Measurements from ENCODE around the gene DDX3X.
"Not testable (repeated sequence)": the region's sequence is repeated elsewhere in the genome, so short reads cannot be mapped to it uniquely, and the experiment has no call there.

Gene DDX3X

DNA sequence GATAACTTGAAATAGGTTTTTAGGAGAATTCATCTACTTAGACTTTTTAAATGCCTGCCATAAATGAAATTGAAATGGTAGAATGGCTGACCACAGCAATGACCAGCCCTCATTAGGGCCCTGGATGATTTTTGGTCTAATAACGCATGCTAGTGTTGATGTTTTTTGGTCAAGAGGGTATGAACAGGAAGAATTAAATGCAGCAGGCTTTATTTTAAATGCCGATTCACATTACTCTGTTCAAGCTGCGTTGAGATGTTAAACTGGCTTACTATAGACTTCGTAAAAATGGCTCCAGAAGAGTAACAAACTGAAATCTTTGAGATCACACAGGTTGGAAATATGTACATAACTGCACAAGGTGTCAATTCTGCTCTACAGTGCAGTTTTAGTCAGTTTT lies 14.6 kb downstream of the DDX3X start:
- no peaks in the 10 kb centered on the region for H3K4me1 ChIP-seq (ENCODE audit: control insufficient read depth, insufficient read depth, low read length)
- H3K9ac ChIP-seq (ENCODE audit: low read depth, low read length) = no peak overlapping the region
- peaks cover 36% of the 10 kb centered on the region for H3K36me3 ChIP-seq (ENCODE audit: control insufficient read depth, insufficient read depth, low read length)
- no peaks in the 10 kb centered on the region for H3K9me3 ChIP-seq (ENCODE audit: control insufficient read depth, insufficient read depth, low read length)
- no peak overlapping the region for H3K4me3 ChIP-seq (ENCODE audit: low read depth, low read length)
- H3K27me3 ChIP-seq (ENCODE audit: control insufficient read depth, insufficient read depth, low read length) = no peaks in the 10 kb centered on the region

DNA sequence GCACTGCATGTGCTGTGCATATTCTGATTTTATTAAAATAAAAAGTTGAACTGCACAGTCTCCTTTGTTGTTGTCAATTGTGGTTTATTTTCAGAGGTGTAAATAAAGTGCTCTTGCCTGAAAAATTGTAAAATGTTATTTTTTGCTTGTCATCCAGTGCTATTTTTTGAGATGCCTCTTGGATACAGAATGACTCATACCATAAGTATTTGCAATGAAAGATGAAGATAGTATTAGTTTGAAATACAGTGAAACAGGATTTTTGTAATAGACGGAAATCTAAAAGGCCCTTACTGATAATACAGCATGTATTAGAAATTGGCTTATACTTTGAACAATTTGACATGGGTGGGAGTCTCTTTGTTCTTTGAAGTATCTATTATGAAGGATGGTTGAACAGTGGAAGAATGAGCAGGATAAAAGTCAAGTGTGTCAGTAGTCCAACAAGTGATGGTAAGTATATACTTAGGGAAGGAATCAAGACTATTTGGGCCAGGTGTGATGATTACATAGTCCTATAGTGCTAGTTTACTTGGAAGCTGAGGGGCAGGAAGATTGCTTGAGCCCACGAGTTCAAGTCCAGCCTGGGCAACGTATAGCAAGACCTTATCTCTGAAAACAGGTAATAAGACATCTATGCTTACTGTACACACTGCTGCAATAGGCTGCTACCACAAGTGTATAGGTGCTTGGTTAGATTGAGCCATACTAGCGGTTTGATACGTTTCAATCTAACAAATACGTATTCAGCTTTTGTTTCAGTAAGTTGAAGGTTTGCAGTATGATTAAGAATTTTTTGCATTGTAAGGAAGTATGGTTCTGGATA lies 16.4 kb downstream of the DDX3X start:
- Histone ChIP-seq H3K9me3 (ENCODE audit: control insufficient read depth, insufficient read depth, low read length) (no peaks in the 10 kb centered on the region), H3K36me3 (ENCODE audit: control insufficient read depth, insufficient read depth, low read length) (peaks cover 21% of the 10 kb centered on the region), H3K4me1 (ENCODE audit: control insufficient read depth, insufficient read depth, low read length) (no peaks in the 10 kb centered on the region), H3K27me3 (ENCODE audit: control insufficient read depth, insufficient read depth, low read length) (no peaks in the 10 kb centered on the region), H3K9ac (ENCODE audit: low read depth, low read length) (no peak overlapping the region), H3K4me3 (ENCODE audit: low read depth, low read length) (no peak overlapping the region)

DNA sequence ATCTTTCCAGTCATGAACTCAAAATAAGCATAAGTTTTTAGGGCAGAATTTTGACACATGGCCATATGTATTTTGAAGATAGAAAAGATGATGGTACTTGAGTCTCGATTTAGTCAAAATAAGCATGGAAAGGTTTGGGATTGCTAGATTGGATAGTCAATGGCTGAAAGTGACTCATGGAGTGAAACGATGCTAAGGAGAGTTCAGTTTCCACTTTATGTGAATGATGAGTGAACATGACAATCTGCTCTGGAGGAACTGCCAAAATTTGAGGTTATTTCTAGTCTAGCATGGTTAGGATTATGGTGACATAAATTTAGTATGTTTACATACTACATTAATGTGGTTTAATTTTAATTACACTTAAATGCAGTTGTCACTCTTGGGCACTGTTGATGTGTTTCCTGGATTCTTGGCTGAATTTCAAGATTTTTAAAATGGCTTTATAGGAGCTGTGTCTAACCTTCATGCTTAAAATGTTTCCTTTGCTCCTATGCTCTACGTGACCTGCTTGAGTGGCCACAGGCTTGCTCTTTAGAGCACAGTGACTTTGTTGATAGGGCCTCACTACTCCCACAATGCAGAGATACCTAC lies 17.1 kb downstream of the DDX3X start:
- H3K9ac ChIP-seq (ENCODE audit: low read depth, low read length) = no peak overlapping the region
- H3K9me3 ChIP-seq (ENCODE audit: control insufficient read depth, insufficient read depth, low read length) = no peaks in the 10 kb centered on the region
- H3K4me1 ChIP-seq (ENCODE audit: control insufficient read depth, insufficient read depth, low read length) = no peaks in the 10 kb centered on the region
- no peak overlapping the region for H3K4me3 ChIP-seq (ENCODE audit: low read depth, low read length)
- H3K36me3 ChIP-seq (ENCODE audit: control insufficient read depth, insufficient read depth, low read length) = peaks cover 15% of the 10 kb centered on the region
- no peaks in the 10 kb centered on the region for H3K27me3 ChIP-seq (ENCODE audit: control insufficient read depth, insufficient read depth, low read length)

DNA sequence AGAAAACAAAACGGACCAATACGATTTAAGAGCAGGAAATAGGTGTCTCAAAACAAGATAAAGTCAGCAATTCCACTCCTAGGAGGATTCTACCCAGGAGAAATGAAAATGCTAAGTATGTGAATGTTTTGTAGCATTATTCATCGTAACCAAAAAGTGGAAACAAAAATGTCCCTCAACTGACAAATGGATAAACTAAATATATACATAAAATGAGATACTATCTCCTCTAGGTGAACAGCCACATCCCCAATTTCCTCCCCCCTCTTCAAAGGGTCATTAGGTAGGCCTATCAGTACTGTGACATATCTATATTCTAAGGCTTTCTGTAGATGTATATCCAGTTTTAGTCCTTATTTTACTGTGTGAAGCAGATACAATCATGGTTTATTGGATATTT lies 18.0 kb downstream of the DDX3X start:
- H3K36me3 ChIP-seq (ENCODE audit: control insufficient read depth, insufficient read depth, low read length) = peaks cover 6% of the 10 kb centered on the region
- no peaks in the 10 kb centered on the region for H3K9me3 ChIP-seq (ENCODE audit: control insufficient read depth, insufficient read depth, low read length)
- H3K9ac ChIP-seq (ENCODE audit: low read depth, low read length) = no peak overlapping the region
- no peak overlapping the region for H3K4me3 ChIP-seq (ENCODE audit: low read depth, low read length)
- H3K4me1 ChIP-seq (ENCODE audit: control insufficient read depth, insufficient read depth, low read length) = no peaks in the 10 kb centered on the region
- H3K27me3 ChIP-seq (ENCODE audit: control insufficient read depth, insufficient read depth, low read length) = no peaks in the 10 kb centered on the region

DNA sequence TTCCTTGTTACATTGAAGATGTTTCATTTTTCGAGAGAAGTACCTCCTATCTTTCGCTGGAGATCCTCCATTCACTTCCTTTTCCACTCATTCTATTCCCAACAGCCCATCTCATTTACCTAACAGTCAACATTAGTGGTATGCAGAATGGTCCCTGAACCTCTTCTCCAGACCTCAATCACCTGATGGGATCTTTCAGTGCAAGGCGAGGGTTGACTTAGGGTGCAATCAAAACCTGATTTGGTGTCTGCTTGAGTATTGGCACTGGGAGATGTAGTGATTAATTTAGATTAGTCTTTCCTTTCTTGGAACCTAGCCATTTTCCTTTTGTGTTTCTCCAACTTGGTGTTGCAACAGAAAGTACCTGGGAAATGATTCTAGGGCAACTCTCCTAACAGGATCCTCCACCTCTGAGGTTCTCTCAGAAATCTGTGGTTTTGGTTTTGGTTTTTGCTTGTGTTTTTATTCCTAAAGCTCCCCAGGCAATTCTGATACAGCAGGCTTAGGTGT lies 18.4 kb downstream of the DDX3X start:
- H3K9me3 ChIP-seq (ENCODE audit: control insufficient read depth, insufficient read depth, low read length) = no peaks in the 10 kb centered on the region

DNA sequence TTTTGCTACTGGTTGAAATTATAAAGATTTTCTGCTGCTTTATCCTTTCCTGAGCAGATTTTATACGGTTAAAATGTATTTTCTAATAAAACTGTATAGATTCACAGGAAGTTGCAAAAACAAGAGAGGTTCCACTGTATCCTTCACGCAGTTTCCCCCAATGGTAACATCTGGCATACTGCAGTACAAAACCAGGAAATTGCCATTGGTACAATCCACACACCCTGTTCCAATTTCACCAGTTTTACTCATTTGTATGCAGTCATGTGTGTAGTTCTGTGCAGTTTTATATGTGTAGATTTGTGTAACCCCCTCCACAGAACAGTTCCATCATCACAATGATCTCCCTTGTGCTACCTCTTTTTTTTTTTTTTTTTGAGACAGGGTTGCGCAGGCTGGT lies 20.0 kb downstream of the DDX3X start:
- Histone ChIP-seq H3K4me3 (ENCODE audit: low read depth, low read length) (no peak overlapping the region), H3K9me3 (ENCODE audit: control insufficient read depth, insufficient read depth, low read length) (no peaks in the 10 kb centered on the region)

More for the DNA sequence above, 18.4 kb downstream of the DDX3X start:
- Histone ChIP-seq H3K36me3 (ENCODE audit: control insufficient read depth, insufficient read depth, low read length) (peaks cover 6% of the 10 kb centered on the region), H3K4me3 (ENCODE audit: low read depth, low read length) (no peak overlapping the region), H3K27me3 (ENCODE audit: control insufficient read depth, insufficient read depth, low read length) (no peaks in the 10 kb centered on the region), H3K4me1 (ENCODE audit: control insufficient read depth, insufficient read depth, low read length) (no peaks in the 10 kb centered on the region), H3K9ac (ENCODE audit: low read depth, low read length) (no peak overlapping the region)

DNA sequence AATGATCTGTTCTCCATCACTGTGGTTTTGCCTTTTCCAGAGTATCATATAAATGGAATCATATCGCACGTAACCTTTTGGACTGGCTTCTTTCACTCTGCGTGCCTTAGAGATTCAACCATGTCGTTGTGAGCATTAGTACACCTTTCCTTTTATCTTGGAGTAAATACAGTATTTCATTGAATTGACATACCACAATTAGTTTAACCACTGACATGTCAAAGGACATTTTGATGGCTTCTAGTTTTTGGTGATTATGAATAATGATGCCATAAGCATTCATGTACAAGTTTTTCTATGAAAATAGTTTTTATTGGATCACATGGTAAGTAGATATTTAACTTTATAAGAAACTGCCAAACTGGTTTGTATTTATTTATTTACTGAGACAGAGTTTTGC lies 35.2 kb downstream of the DDX3X start:
- Histone ChIP-seq H3K9me3 (ENCODE audit: control insufficient read depth, insufficient read depth, low read length) (peaks cover 4% of the 10 kb centered on the region), H3K36me3 (ENCODE audit: control insufficient read depth, insufficient read depth, low read length) (no peaks in the 10 kb centered on the region), H3K9ac (ENCODE audit: low read depth, low read length) (no peak overlapping the region), H3K4me1 (ENCODE audit: control insufficient read depth, insufficient read depth, low read length) (no peaks in the 10 kb centered on the region), H3K27me3 (ENCODE audit: control insufficient read depth, insufficient read depth, low read length) (no peaks in the 10 kb centered on the region), H3K4me3 (ENCODE audit: low read depth, low read length) (no peak overlapping the region)

More for the DNA sequence above, 20.0 kb downstream of the DDX3X start:
- Histone ChIP-seq H3K36me3 (ENCODE audit: control insufficient read depth, insufficient read depth, low read length) (no peaks in the 10 kb centered on the region), H3K4me1 (ENCODE audit: control insufficient read depth, insufficient read depth, low read length) (no peaks in the 10 kb centered on the region), H3K27me3 (ENCODE audit: control insufficient read depth, insufficient read depth, low read length) (no peaks in the 10 kb centered on the region), H3K9ac (ENCODE audit: low read depth, low read length) (no peak overlapping the region)

DNA sequence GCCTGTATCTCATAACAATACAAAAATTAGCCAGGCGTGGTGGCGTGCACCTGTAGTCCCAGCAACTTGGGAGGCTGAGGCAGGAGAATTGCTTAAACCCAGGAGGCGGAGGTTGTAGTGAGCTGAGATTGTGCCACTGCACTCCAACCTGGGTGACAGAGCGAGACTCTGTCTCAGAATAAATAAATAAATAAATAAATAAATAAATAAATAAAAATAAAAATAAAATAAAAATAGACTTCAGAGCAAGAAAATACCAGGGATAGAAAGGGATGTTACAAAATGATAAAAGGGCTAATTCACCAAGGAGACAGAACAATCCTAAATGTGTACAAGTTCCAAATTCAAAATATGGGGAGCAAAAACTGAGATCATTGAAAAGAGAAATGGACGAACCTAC lies 37.6 kb downstream of the DDX3X start:
- H3K27me3 ChIP-seq (ENCODE audit: control insufficient read depth, insufficient read depth, low read length); H3K4me3 ChIP-seq (ENCODE audit: low read depth, low read length); H3K4me1 ChIP-seq (ENCODE audit: control insufficient read depth, insufficient read depth, low read length); H3K9me3 ChIP-seq (ENCODE audit: control insufficient read depth, insufficient read depth, low read length); H3K9ac ChIP-seq (ENCODE audit: low read depth, low read length); H3K36me3 ChIP-seq (ENCODE audit: control insufficient read depth, insufficient read depth, low read length): not testable (repeated sequence)

DNA sequence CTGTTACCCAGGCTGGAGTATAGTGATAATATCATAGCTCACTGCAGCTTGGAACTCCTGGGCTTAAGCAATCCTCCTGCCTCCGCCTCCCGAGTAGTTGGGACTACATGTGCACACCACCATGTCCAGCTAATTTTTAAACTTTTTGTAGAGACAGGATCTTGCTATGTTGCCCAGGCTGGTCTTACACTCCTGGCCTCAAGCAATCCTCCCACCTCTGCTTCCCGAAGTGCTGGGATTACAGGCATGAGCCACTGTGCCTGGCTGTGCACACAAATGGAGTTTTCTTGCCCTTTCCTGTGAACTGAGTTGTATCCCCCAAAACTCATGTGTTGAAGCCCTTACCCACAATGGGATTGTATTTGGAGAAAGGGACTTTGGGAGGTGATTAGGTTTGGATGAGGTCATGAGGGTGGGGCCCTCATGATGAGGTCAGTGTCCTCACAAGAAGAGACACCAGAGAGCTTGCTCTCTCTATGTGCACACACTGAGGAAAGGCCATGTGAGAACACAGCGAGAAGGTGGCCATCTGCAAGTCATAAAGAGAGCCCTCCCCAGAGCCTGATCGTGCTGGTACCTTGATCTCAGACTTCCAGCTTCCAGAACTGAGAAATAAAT lies 40.1 kb downstream of the DDX3X start:
- Histone ChIP-seq H3K9ac (ENCODE audit: low read depth, low read length) (no peak overlapping the region), H3K27me3 (ENCODE audit: control insufficient read depth, insufficient read depth, low read length) (no peaks in the 10 kb centered on the region), H3K9me3 (ENCODE audit: control insufficient read depth, insufficient read depth, low read length) (peaks cover 1% of the 10 kb centered on the region), H3K4me1 (ENCODE audit: control insufficient read depth, insufficient read depth, low read length) (no peaks in the 10 kb centered on the region), H3K4me3 (ENCODE audit: low read depth, low read length) (no peak overlapping the region), H3K36me3 (ENCODE audit: control insufficient read depth, insufficient read depth, low read length) (no peaks in the 10 kb centered on the region)

DNA sequence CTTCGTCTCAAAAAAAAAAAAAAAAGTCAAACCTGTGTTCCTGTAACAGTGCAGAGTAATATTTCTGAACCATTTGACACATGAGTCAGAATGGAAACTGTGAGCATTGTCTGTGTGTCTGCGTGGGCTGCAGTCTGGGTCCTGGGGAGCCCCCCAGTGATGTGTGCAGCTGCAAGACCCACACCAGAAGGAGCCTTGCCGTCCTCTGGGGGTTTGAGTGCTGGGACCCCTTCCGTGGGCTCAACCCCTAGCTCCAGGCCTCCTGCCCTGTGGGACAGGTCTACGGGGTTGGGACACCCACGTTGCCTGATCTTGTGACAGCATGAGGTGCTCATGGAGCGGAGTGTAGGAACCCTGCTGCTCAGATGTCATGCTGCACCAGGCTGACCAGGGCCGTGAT lies 43.7 kb downstream of the DDX3X start:
- Histone ChIP-seq H3K4me3 (ENCODE audit: low read depth, low read length) (no peak overlapping the region), H3K27me3 (ENCODE audit: control insufficient read depth, insufficient read depth, low read length) (no peaks in the 10 kb centered on the region), H3K36me3 (ENCODE audit: control insufficient read depth, insufficient read depth, low read length) (no peaks in the 10 kb centered on the region), H3K9me3 (ENCODE audit: control insufficient read depth, insufficient read depth, low read length) (no peaks in the 10 kb centered on the region), H3K4me1 (ENCODE audit: control insufficient read depth, insufficient read depth, low read length) (no peaks in the 10 kb centered on the region), H3K9ac (ENCODE audit: low read depth, low read length) (no peak overlapping the region)

DNA sequence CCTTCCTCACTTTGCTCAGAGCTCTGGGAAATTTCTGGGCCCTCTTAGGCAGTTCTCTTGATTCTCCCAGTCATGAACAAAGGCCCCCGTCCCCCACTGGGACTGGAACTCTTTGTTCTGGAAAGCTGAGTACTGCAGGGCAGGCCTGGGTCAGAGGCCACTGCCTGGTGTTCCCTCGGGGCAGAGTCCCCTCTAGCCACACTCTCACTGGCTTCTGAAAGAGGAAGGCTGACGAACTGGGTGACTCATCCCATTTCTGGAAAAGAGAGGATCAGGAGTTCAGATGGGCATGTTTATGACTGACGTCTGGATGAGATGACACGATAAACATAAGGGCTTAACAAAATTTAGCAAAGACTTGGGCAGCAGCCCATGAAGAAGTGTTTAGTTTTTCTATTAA lies 47.7 kb downstream of the DDX3X start:
- Histone ChIP-seq H3K9ac (ENCODE audit: low read depth, low read length) (no peak overlapping the region), H3K4me1 (ENCODE audit: control insufficient read depth, insufficient read depth, low read length) (peaks cover 10% of the 10 kb centered on the region), H3K4me3 (ENCODE audit: low read depth, low read length) (no peak overlapping the region), H3K36me3 (ENCODE audit: control insufficient read depth, insufficient read depth, low read length) (no peaks in the 10 kb centered on the region), H3K27me3 (ENCODE audit: control insufficient read depth, insufficient read depth, low read length) (no peaks in the 10 kb centered on the region), H3K9me3 (ENCODE audit: control insufficient read depth, insufficient read depth, low read length) (no peaks in the 10 kb centered on the region)

All from iPS-15b (cell line).